IPS-18a (cell line): ENCODE results near the gene MISFA.
"Not testable (repeated sequence)": the region's sequence is repeated elsewhere in the genome, so short reads cannot be mapped to it uniquely, and the experiment has no call there.

Source experiments
- H3K27ac ChIP-seq: one replicate; pipeline ENCODE4 v1.5.1; 2013; ENCODE audit warnings: low read length
- H3K27me3 ChIP-seq: one replicate; pipeline ENCODE4 v1.6.1; 2013; ENCODE audit warnings: mild to moderate bottlenecking, low read length; ENCODE audit not compliant: control insufficient read depth, insufficient read depth
- H3K36me3 ChIP-seq: one replicate; pipeline ENCODE4 v1.6.1; 2013; ENCODE audit warnings: low read depth, low read length; ENCODE audit not compliant: control insufficient read depth
- H3K4me1 ChIP-seq: one replicate; pipeline ENCODE4 v1.6.1; 2013; ENCODE audit warnings: low read depth, low read length; ENCODE audit not compliant: control insufficient read depth
- H3K4me3 ChIP-seq: one replicate; pipeline ENCODE4 v1.5.1; 2013; ENCODE audit warnings: low read length
- H3K9ac ChIP-seq: one replicate; pipeline ENCODE4 v1.6.1; 2013; ENCODE audit warnings: mild to moderate bottlenecking, low read length, moderate library complexity
- H3K9me3 ChIP-seq: one replicate; pipeline ENCODE4 v1.6.1; 2013; ENCODE audit warnings: low read depth, low read length; ENCODE audit not compliant: control insufficient read depth

Gene MISFA

DNA sequence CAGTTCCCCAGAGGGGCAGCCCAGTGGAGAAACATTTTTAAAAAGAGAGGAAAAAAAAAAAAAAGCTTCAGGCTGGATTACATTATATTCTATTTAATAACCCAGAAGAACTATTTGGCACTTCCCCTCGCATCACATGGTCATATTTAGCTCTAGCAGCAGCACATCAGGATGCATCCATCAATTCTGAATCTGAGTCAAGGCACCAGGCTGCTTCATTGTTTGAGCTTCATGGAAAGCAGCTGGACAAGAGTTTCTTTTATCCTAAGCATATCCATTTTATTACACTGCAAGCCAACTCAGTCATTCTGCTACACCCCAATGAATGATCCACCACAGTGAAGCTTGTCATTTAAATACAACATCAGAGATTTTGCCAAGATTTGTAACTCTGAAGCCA is 24.6 kb downstream of the MISFA start:
- no peaks in the 10 kb centered on the region for H3K4me1 ChIP-seq
- H3K27me3 ChIP-seq, result no peaks in the 10 kb centered on the region
- no peak overlapping the region for H3K4me3 ChIP-seq
- H3K9ac ChIP-seq, result no peak overlapping the region
- no peaks in the 10 kb centered on the region for H3K9me3 ChIP-seq
- H3K36me3 ChIP-seq, result no peaks in the 10 kb centered on the region
- no peak overlapping the region for H3K27ac ChIP-seq

DNA sequence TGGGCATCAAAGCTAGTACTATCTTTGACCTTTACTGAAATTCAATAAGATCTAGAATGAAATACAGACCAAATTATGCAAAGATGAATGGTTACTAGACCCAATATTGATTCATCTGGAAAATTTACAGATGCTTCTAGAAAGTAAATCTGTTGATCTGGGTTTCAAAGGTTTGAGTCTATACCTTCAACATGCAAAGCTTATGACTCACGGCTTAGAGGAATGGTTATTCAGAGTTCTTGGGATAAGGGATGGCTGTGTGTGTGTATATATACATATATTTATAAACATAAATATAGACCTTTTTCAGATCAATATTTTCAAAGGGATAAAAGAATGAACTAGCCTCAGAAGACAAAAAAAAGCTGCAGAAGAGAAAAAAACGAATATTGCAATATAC is 33.3 kb downstream of the MISFA start:
- H3K27ac ChIP-seq, result no peak overlapping the region

DNA sequence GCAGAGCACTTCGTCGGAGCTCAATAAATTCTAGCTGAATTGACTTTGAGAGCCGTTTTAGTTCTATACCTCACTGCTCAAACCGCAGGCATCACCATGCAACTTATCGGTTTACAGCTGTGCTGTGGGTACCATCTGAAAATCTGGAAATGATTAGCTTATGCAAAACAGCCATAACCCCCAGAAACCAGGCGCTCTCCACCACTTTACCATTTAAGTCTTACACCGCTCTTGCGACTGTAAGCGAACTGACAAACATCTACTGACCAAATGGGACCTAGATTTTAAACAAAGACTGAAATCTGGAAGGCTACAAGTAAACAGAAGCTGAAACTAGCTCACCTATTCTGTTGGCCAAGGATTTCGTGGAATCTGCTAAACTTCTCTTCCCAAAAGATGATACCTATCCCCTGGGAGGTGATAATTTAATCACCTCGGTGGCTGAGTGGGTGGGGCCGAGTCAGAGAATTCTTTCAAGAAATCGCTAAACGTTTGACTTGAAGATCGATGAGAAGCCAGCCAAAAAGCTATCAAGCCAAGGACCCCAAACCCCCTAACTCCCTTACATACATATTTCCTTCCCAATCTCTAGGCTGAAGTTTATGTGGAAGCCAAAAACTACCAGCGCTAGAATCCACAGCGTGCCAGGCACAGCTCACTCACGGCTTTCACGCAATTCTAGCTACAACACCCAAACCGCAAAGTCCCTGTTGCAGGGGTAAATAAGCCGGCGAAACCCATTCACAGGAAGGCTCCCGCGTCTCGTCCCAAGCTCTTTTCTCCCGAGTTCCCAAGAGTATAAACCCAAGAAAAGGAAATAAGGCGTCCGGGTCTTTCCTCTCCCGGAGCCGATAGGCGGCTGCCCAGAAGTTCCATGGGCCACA is 33.9 kb downstream of the MISFA start:
- H3K4me3 ChIP-seq, result peak overlapping the region; percentile 100
- H3K36me3 ChIP-seq, result no peaks in the 10 kb centered on the region
- no peaks in the 10 kb centered on the region for H3K9me3 ChIP-seq
- H3K27ac ChIP-seq, result no peak overlapping the region
- H3K9ac ChIP-seq, result peak overlapping the region; percentile 86
- peaks cover 9% of the 10 kb centered on the region for H3K4me1 ChIP-seq
- H3K27me3 ChIP-seq, result no peaks in the 10 kb centered on the region

More for the DNA sequence above, 33.3 kb downstream of the MISFA start:
- Histone ChIP-seq H3K4me1 (peaks cover 9% of the 10 kb centered on the region), H3K36me3 (no peaks in the 10 kb centered on the region), H3K27me3 (no peaks in the 10 kb centered on the region), H3K9me3 (no peaks in the 10 kb centered on the region), H3K4me3 (peak overlapping the region; percentile 100), H3K9ac (peak overlapping the region; percentile 86)

DNA sequence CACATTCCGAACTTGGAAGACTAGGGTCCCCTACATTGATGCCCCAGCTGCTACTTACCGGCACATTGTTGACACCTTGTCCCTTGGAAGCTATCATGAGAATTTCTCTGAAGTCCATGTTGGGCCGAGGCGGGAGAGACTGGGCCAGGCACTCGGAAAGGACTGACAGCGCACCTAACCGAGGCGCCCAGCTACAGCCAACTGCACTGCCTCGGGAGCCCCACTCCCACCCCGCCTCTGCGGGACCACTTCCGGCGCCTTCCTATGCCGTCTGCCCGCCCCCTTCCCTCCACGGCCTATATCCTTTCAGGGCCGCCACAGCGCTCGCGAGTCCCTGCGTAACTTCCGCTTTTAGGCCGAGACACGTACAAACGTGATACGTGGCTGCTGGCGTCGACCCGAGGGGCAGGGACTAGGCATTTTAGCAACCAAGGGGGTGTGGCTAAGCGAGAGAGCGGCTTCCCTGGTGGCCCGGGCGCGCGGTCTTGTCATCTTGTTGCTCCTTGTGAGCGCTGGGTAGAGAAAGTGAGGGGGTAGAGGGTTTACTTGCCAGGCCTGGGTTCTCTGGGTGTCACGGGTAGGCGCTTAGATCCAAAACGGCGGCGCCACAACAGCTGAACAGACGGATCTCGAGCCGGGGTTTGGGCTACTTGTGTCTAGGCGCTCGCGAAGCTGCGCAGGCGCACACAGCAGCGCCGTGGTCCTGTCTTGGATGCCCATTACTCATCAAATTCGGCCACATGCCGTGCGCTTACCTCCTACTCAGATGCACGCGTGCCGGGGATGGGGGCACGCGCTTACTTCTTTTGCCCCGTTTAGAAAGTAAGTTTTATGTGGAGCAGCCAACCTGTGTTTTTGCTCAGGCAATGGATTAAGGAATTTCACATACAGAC is 34.8 kb downstream of the MISFA start, which contains the start of gene SPTY2D1:
Gene SPTY2D1 (minus strand): TSS at position 203 of the 893 bp plus-strand sequence. CDS start 85 bp downstream, at position 118.
- no peaks in the 10 kb centered on the region for H3K27me3 ChIP-seq
- H3K9me3 ChIP-seq, result no peaks in the 10 kb centered on the region
- no peaks in the 10 kb centered on the region for H3K36me3 ChIP-seq
- H3K27ac ChIP-seq, result peak within 1 kb of the TSS; percentile 93
- peak within 1 kb of the TSS; percentile 86 for H3K9ac ChIP-seq
- peak within 1 kb of the TSS; percentile 100 for H3K4me3 ChIP-seq
- H3K4me1 ChIP-seq, result peaks cover 9% of the 10 kb centered on the region

DNA sequence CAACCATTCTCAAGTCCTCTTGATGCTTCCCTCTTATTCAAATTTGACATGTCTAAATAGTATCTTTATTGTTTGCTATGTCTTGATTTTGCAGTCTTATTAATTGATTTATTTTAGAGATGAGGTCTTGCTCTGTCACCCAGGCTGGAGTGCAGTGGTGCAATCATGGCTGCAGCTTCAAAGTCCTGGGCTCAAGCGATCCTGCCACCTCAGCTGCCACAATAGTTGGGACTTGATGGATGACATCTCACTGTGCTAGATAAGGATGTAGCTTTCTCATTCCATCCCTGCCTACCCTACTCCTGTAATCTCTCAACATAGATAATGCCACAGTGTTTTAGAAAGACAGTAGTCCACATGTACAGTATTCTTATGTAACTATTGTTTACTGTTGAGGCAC is 42.1 kb downstream of the MISFA start:
- Histone ChIP-seq H3K9me3 (no peaks in the 10 kb centered on the region), H3K4me3 (no peak overlapping the region), H3K27ac (no peak overlapping the region), H3K27me3 (no peaks in the 10 kb centered on the region), H3K9ac (no peak overlapping the region), H3K4me1 (no peaks in the 10 kb centered on the region), H3K36me3 (no peaks in the 10 kb centered on the region)

DNA sequence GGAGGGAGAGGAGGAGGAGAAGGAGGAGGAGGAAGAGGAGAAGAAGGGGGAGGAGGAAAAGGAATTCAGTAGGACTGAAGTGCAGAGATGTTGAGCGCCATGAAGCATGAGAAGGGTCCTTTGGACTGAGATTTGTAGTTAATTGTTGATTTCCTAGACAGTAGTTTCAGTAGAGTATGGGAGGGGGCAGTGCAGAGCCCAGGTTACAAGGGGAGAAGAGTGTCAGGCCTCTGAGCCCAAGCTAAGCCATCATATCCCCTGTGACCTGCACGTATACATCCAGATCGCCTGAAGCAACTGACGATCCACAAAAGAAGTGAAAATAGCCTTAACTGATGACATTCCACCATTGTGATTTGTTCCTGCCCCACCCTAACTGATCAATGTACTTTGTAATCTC is 43.4 kb downstream of the MISFA start:
- not testable (repeated sequence) for H3K4me3 ChIP-seq, H3K27me3 ChIP-seq, H3K27ac ChIP-seq, H3K4me1 ChIP-seq, H3K36me3 ChIP-seq, H3K9ac ChIP-seq, H3K9me3 ChIP-seq

DNA sequence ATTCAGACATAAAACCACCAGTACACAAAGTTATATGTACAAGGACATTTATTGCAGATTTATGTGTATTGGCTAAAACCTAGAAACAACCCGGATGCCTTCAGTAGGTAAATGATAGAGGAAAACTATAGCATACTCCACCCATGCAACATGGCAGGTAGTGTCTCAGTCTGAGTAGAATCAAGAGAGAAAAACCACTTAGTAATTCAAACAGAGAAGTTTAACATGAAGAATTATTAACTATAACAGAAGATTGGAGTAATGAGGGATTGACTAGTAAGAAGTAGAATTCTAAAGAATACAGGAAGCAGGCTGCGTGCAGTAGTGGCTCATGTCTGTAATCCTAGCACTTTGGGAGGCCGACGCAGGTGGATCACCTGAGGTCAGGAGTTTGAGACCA is 50.8 kb downstream of the MISFA start:
- Histone ChIP-seq H3K27me3 (no peaks in the 10 kb centered on the region), H3K4me1 (no peaks in the 10 kb centered on the region), H3K9me3 (no peaks in the 10 kb centered on the region), H3K9ac (no peak overlapping the region), H3K36me3 (no peaks in the 10 kb centered on the region), H3K27ac (no peak overlapping the region), H3K4me3 (no peak overlapping the region)

DNA sequence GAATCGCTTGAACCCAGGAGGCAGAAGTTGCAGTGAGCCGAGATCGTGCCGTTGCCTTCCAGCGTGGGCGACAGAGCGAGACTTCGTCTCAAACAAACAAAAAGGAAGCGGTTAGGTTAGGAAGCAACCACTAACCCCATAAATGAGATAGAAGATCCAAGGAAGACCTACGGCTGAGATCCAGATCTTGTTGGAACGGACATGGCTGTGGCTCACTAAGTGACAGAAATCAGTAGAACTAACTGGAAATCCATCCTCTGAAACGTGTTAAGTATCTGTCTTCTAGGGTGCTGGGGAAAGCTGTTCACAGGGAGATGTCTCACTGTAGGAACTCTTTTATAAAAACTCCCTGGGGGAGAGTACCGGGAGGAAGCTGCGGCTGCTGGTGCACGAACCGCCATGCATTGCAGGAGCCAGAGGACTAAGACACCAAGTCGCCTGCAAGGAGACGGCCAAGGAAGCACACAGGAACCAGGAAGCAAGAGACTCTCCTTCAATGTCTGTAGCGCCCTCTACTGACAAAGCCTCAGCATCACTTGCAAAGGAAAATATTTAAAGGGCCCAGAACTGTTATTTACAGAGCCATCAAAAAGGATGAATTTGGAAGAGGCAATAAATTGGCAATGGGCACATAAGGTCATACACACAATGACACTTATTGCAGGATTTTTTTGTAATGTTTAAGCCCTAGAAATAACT is 51.4 kb downstream of the MISFA start:
- H3K4me1 ChIP-seq, result no peaks in the 10 kb centered on the region
- peak overlapping the region; percentile 35 for H3K4me3 ChIP-seq
- H3K27me3 ChIP-seq, result no peaks in the 10 kb centered on the region
- no peak overlapping the region for H3K9ac ChIP-seq
- no peak overlapping the region for H3K27ac ChIP-seq
- no peaks in the 10 kb centered on the region for H3K36me3 ChIP-seq
- H3K9me3 ChIP-seq, result no peaks in the 10 kb centered on the region
